Body of pancreas (tissue), 4 donors: ENCODE data around the gene POU2F2.

ENCODE experiments used
- POLR2A ChIP-seq, 3 donors: fragments of 450-650 bp; IDR thresholded peaks; one replicate each; pipeline ENCODE4 v1.6.1; 2016; ENCODE audit warnings: antibody characterized with exemption in 3 of 3, mild to moderate bottlenecking in 2 of 3
- TF ChIP-seq, protein P1 (sequence below), 7 experiments: fragments of 450-650 bp in 4 of 7; fragments of 200-600 bp in 3 of 7; sonication (generic) in 3 of 7; IDR thresholded peaks; one replicate each; pipeline ENCODE4 v1.5.1; 2016 to 2019; ENCODE audit warnings: antibody characterized with exemption in 7 of 7

DNA sequence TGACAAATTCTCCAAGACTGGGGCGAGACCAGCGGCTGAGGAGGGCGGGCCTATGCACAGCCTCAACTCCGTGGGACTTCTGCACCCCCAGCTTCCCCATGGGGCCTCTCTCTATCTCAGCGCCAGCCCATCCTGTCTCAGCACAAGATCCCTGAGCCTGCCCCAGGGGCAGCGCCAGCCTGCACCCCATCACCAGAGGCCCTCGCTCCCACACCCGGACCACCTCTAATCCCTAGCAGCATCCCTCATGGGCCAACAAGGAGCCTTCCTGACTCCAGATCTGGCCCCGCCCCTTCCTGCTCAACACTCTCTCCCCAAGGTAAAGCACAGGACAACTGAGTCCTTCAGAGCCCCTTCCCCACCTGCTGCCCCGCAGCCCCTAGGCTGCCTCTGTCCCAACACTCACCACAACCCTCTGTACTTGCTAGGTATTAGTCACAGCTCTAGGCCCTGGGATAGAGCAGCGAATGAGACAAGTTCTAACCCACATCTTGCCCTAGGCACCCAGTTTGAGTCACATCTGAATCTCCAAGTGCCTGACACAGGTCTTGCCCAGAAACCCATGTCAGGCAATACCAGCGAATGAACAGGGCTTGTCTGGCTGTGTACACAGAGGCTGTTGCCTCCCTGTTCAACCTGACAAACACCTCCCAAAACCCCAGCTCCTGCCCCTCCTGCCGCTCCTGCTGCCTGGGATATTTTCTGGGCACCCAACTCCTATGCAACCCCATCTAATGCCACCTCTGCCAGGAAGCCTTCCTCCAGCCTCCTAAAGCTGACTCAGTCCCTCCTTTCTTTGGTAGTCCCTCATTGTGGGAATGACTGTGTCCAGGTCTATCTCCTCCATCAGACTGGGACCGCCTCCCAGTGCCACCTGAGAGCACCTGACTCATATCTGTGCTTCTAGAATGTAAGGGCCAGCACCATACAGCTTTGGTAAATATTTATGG lies 80.8 kb downstream of the POU2F2 start:
- TF ChIP-seq, protein P1, sequence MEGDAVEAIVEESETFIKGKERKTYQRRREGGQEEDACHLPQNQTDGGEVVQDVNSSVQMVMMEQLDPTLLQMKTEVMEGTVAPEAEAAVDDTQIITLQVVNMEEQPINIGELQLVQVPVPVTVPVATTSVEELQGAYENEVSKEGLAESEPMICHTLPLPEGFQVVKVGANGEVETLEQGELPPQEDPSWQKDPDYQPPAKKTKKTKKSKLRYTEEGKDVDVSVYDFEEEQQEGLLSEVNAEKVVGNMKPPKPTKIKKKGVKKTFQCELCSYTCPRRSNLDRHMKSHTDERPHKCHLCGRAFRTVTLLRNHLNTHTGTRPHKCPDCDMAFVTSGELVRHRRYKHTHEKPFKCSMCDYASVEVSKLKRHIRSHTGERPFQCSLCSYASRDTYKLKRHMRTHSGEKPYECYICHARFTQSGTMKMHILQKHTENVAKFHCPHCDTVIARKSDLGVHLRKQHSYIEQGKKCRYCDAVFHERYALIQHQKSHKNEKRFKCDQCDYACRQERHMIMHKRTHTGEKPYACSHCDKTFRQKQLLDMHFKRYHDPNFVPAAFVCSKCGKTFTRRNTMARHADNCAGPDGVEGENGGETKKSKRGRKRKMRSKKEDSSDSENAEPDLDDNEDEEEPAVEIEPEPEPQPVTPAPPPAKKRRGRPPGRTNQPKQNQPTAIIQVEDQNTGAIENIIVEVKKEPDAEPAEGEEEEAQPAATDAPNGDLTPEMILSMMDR (IDR thresholded peaks at IDR 0.05) = no peak
- TF ChIP-seq POLR2A (IDR thresholded peaks at IDR 0.05) = no peak
